Measurements from ENCODE around the gene CFAP410. TPM values are rescaled to one million over a fixed set of nuclear protein-coding genes. Genes with fewer than 3 reads are reported as not detected.

Gene CFAP410
- total and polyA plus RNA-seq, 2 experiments from 2014 or later = 34.0 to 46.7 TPM

GRCh38 chr21:44317241-44317782 lies 21.9 kb downstream of the CFAP410 start:
- Histone ChIP-seq H3K36me3 (peaks cover 21% of the 10 kb centered on the region), H3K27ac (peak overlapping the region; percentile 77), H3K27me3 (no peaks in the 10 kb centered on the region), H3K9me3 (ENCODE audit: low read depth) (no peaks in the 10 kb centered on the region), H3K4me3 (no peak overlapping the region), H3K4me1 (ENCODE audit: low read depth) (peaks cover 4% of the 10 kb centered on the region)
- peak in 1 of 2 donors; percentile 71 for DNase-seq (ENCODE audit: low read depth in 1 of 2, low spot score in 1 of 2)
- TF ChIP-seq, protein P1, sequence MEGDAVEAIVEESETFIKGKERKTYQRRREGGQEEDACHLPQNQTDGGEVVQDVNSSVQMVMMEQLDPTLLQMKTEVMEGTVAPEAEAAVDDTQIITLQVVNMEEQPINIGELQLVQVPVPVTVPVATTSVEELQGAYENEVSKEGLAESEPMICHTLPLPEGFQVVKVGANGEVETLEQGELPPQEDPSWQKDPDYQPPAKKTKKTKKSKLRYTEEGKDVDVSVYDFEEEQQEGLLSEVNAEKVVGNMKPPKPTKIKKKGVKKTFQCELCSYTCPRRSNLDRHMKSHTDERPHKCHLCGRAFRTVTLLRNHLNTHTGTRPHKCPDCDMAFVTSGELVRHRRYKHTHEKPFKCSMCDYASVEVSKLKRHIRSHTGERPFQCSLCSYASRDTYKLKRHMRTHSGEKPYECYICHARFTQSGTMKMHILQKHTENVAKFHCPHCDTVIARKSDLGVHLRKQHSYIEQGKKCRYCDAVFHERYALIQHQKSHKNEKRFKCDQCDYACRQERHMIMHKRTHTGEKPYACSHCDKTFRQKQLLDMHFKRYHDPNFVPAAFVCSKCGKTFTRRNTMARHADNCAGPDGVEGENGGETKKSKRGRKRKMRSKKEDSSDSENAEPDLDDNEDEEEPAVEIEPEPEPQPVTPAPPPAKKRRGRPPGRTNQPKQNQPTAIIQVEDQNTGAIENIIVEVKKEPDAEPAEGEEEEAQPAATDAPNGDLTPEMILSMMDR (IDR thresholded peaks at IDR 0.05; ENCODE audit: low read depth, low read length) = no peak

GRCh38 chr21:44316277-44316900 lies 22.8 kb downstream of the CFAP410 start:
- Histone ChIP-seq H3K9me3 (ENCODE audit: low read depth) (no peaks in the 10 kb centered on the region), H3K36me3 (peaks cover 22% of the 10 kb centered on the region), H3K4me3 (no peak overlapping the region), H3K4me1 (ENCODE audit: low read depth) (peaks cover 4% of the 10 kb centered on the region), H3K27me3 (no peaks in the 10 kb centered on the region), H3K27ac (peak overlapping the region; percentile 77)
- DNase-seq (ENCODE audit: low read depth in 1 of 2, low spot score in 1 of 2) = no peak
- TF ChIP-seq, protein P1 (IDR thresholded peaks at IDR 0.05; ENCODE audit: low read depth, low read length) = no peak

DNA sequence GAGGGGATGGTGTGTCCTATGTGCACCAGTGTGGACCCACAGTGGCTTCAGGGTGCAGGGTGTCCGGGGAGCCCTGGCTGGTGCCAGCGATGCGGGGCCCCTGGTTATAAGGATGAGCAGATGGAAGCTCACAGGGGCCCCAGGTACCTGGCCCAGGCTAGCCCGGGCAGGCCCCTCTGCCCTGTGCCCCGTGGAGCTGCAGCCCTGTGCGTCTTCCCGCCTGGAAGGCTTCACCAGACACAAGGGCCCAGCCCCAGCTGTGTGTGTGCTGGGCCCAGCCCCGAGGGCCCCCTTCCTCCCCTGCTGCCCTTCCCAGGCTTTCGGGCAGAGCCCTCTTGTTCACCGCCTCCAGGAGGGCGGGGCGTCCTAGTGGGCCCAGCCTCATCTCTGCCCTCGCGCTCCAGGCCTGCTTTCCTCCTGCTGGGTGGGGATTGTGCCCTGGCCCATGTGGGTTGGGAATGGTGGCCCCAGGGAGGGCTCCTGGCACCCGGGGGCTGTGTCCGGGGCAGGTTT lies 23.4 kb downstream of the CFAP410 start:
- peaks cover 4% of the 10 kb centered on the region for H3K4me1 ChIP-seq (ENCODE audit: low read depth)
- H3K27me3 ChIP-seq = no peaks in the 10 kb centered on the region
- H3K27ac ChIP-seq = no peak overlapping the region
- H3K36me3 ChIP-seq = peaks cover 25% of the 10 kb centered on the region
- DNase-seq (ENCODE audit: low read depth in 1 of 2, low spot score in 1 of 2) = no peak
- TF ChIP-seq, protein P1 (IDR thresholded peaks at IDR 0.05; ENCODE audit: low read depth, low read length) = no peak
- H3K4me3 ChIP-seq = no peak overlapping the region
- no peaks in the 10 kb centered on the region for H3K9me3 ChIP-seq (ENCODE audit: low read depth)

GRCh38 chr21:44314561-44314960 lies 24.6 kb downstream of the CFAP410 start:
- no peaks in the 10 kb centered on the region for H3K9me3 ChIP-seq (ENCODE audit: low read depth)
- H3K4me1 ChIP-seq (ENCODE audit: low read depth) = peaks cover 4% of the 10 kb centered on the region
- no peak for DNase-seq (ENCODE audit: low read depth in 1 of 2, low spot score in 1 of 2)
- no peak overlapping the region for H3K4me3 ChIP-seq
- H3K36me3 ChIP-seq = peaks cover 20% of the 10 kb centered on the region
- no peaks in the 10 kb centered on the region for H3K27me3 ChIP-seq
- TF ChIP-seq, protein P1 (IDR thresholded peaks at IDR 0.05; ENCODE audit: low read depth, low read length) = no peak
- H3K27ac ChIP-seq = no peak overlapping the region

DNA sequence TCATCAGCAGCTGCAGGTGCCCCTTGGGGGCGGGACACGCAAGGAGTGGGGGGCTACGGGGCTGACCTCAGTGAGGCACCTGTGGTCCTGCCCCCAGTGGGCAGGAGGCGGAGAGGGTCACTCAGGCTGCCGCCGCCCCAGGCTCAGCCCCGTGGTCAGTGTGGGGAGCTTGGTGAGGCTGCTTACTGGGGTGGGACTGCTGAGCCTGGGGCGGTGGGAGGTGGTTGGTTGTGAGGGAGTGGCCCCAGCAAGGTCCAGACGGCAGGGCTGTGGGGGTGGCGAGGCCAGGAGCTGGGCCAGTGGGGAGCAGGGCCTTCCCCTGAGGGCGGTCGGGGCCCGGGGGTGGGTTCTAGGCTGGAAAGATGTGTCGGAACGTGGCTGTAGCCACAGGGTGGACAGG lies 25.1 kb downstream of the CFAP410 start:
- TF ChIP-seq, protein P1 (IDR thresholded peaks at IDR 0.05; ENCODE audit: low read depth, low read length) = no peak
- Histone ChIP-seq H3K36me3 (peaks cover 20% of the 10 kb centered on the region), H3K9me3 (ENCODE audit: low read depth) (no peaks in the 10 kb centered on the region), H3K4me1 (ENCODE audit: low read depth) (peaks cover 4% of the 10 kb centered on the region), H3K27ac (no peak overlapping the region), H3K27me3 (no peaks in the 10 kb centered on the region), H3K4me3 (no peak overlapping the region)
- DNase-seq (ENCODE audit: low read depth in 1 of 2, low spot score in 1 of 2) = no peak
